ENCODE results near the gene RFXAP. TPM values are rescaled to one million over a fixed set of nuclear protein-coding genes. Genes with fewer than 3 reads are reported as not detected.
A peak's percentile ranks its signal among the peaks of the same experiment; 100 is the strongest.

Gene RFXAP
- total and polyA plus RNA-seq, 2 donors (not counting 1 experiment from before 2014, with no cell fraction given), result 1.8 to 4.6 TPM

DNA sequence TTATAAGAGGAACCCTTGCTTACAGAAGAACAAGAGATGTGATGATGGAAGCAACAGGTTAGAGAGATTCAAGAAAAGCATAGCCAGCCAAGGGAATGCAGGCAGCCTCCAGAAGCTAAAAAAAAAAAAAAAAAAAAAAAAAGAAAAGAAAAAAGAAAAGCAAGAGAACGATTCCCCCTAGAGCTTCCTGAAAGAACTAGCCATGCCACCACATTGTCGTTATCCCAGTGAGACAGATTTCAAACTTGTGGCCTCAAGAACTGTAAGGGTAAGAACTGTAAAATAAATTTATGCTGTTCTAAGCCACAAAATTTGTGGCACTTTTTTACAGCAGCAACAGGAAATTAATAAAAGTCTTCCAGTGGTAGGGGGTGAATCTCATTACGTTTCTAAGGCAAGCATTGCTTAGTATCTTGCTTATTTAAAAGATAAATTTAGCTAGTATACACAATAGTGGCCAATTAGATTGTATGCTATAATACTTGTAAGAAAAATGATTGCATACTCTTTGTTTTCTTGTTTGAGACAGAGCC is 21.8 kb downstream of the RFXAP start:
- no peak for DNase-seq (ENCODE audit: low read depth in 2 of 2)

DNA sequence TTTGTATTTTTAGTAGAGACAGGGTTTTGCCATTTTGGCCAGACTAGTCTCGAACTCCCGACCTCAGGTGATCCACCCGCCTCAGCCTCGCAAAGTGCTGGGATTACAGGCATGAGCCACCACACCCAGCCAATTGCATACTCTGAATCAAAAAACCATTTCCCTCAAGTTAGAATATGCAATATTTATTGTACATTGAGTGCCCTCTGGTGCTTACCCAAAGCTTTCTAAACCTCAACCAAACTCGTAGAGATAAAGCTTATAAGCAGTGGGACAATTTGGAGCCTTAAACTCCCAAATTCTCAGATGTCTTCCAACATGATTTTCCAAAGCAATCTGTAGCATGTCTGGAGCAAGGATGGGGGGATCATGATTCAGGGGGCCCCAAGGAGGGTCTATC is 22.4 kb downstream of the RFXAP start:
- H4K20me1 ChIP-seq (ENCODE audit: control insufficient read depth, extremely low read depth, insufficient read depth, low read length), result no peaks in the 10 kb centered on the region
- no peak overlapping the region for H2AFZ ChIP-seq (ENCODE audit: low read length)
- no peaks in the 10 kb centered on the region for H3K79me2 ChIP-seq (ENCODE audit: control insufficient read depth, insufficient read depth, low read length)
- no peaks in the 10 kb centered on the region for H3K27me3 ChIP-seq (ENCODE audit: control insufficient read depth, insufficient read depth, low read length)
- no peaks in the 10 kb centered on the region for H3K4me1 ChIP-seq (ENCODE audit: control insufficient read depth, extremely low read depth, insufficient read depth, low read length)
- H3K9me3 ChIP-seq (ENCODE audit: control insufficient read depth, insufficient read depth, low read depth, low read length), result no peaks in the 10 kb centered on the region
- H3K36me3 ChIP-seq (ENCODE audit: control insufficient read depth, insufficient read depth, low read length), result no peaks in the 10 kb centered on the region
- H3K27ac ChIP-seq (ENCODE audit: insufficient read depth, low read length), result no peak overlapping the region
- no peak overlapping the region for H3K4me3 ChIP-seq (replicated peaks in 1 of 4; ENCODE audit: control extremely low read depth in 1 of 4, insufficient read depth in 1 of 4, low read depth in 3 of 4, low read length in 4 of 4)
- TF ChIP-seq EZH2 (IDR thresholded peaks at IDR 0.05; ENCODE audit: low read length, missing control alignments), result no peak
- TF ChIP-seq, protein P1, sequence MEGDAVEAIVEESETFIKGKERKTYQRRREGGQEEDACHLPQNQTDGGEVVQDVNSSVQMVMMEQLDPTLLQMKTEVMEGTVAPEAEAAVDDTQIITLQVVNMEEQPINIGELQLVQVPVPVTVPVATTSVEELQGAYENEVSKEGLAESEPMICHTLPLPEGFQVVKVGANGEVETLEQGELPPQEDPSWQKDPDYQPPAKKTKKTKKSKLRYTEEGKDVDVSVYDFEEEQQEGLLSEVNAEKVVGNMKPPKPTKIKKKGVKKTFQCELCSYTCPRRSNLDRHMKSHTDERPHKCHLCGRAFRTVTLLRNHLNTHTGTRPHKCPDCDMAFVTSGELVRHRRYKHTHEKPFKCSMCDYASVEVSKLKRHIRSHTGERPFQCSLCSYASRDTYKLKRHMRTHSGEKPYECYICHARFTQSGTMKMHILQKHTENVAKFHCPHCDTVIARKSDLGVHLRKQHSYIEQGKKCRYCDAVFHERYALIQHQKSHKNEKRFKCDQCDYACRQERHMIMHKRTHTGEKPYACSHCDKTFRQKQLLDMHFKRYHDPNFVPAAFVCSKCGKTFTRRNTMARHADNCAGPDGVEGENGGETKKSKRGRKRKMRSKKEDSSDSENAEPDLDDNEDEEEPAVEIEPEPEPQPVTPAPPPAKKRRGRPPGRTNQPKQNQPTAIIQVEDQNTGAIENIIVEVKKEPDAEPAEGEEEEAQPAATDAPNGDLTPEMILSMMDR (conservative IDR thresholded peaks at IDR 0.05 in 1 of 2, IDR thresholded peaks at IDR 0.05 in 1 of 2; ENCODE audit: low read depth in 1 of 2, low read length in 2 of 2), result peak in 1 of 2 donors; percentile 9
- no peak overlapping the region for H3K9ac ChIP-seq (ENCODE audit: insufficient read depth, low read length)
- H3K4me2 ChIP-seq (ENCODE audit: extremely low read depth, insufficient read depth, low read length), result no peak overlapping the region
- peak; percentile 13 to 19 for DNase-seq (ENCODE audit: low read depth in 2 of 2)

More for the DNA sequence above, 21.8 kb downstream of the RFXAP start:
- Histone ChIP-seq H3K4me2 (ENCODE audit: extremely low read depth, insufficient read depth, low read length) (no peak overlapping the region), H3K27me3 (ENCODE audit: control insufficient read depth, insufficient read depth, low read length) (no peaks in the 10 kb centered on the region), H3K9me3 (ENCODE audit: control insufficient read depth, insufficient read depth, low read depth, low read length) (no peaks in the 10 kb centered on the region), H4K20me1 (ENCODE audit: control insufficient read depth, extremely low read depth, insufficient read depth, low read length) (no peaks in the 10 kb centered on the region), H3K4me1 (ENCODE audit: control insufficient read depth, extremely low read depth, insufficient read depth, low read length) (no peaks in the 10 kb centered on the region), H3K36me3 (ENCODE audit: control insufficient read depth, insufficient read depth, low read length) (no peaks in the 10 kb centered on the region), H3K9ac (ENCODE audit: insufficient read depth, low read length) (no peak overlapping the region), H3K79me2 (ENCODE audit: control insufficient read depth, insufficient read depth, low read length) (no peaks in the 10 kb centered on the region), H3K4me3 (replicated peaks in 1 of 4; ENCODE audit: control extremely low read depth in 1 of 4, insufficient read depth in 1 of 4, low read depth in 3 of 4, low read length in 4 of 4) (no peak overlapping the region), H2AFZ (ENCODE audit: low read length) (no peak overlapping the region), H3K27ac (ENCODE audit: insufficient read depth, low read length) (no peak overlapping the region)
- TF ChIP-seq, protein P1 (conservative IDR thresholded peaks at IDR 0.05 in 1 of 2, IDR thresholded peaks at IDR 0.05 in 1 of 2; ENCODE audit: low read depth in 1 of 2, low read length in 2 of 2), result peak in 1 of 2 donors; percentile 1
- no peak for TF ChIP-seq EZH2 (IDR thresholded peaks at IDR 0.05; ENCODE audit: low read length, missing control alignments)

DNA sequence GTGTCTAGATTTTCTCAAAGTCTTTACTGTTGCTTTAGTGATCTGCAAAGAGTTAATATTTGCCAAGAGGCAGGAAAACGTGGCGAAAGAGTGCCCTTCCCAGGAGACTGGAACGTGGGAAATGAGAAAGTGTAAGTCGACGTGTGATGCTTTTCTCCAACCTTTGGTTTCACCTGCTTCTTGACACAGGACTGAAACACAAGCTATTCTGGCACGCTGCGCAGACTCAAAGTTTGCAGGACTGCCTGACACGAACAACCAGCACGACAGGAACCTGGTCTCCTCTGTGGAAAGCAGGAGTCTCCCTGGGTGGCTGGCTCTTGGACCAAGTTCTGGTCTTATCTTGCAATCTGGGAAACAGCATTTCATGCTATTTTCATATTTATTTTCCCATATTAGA is 28.6 kb downstream of the RFXAP start:
- TF ChIP-seq EZH2 (IDR thresholded peaks at IDR 0.05; ENCODE audit: low read length, missing control alignments), result no peak
- TF ChIP-seq, protein P1 (conservative IDR thresholded peaks at IDR 0.05 in 1 of 2, IDR thresholded peaks at IDR 0.05 in 1 of 2; ENCODE audit: low read depth in 1 of 2, low read length in 2 of 2), result no peak
- no peaks in the 10 kb centered on the region for H3K36me3 ChIP-seq (ENCODE audit: control insufficient read depth, insufficient read depth, low read length)

More for the DNA sequence above, 28.6 kb downstream of the RFXAP start:
- Histone ChIP-seq H3K27ac (ENCODE audit: insufficient read depth, low read length) (no peak overlapping the region), H3K4me3 (replicated peaks in 1 of 4; ENCODE audit: control extremely low read depth in 1 of 4, insufficient read depth in 1 of 4, low read depth in 3 of 4, low read length in 4 of 4) (no peak overlapping the region), H3K9me3 (ENCODE audit: control insufficient read depth, insufficient read depth, low read depth, low read length) (no peaks in the 10 kb centered on the region), H2AFZ (ENCODE audit: low read length) (no peak overlapping the region), H3K9ac (ENCODE audit: insufficient read depth, low read length) (no peak overlapping the region), H3K4me2 (ENCODE audit: extremely low read depth, insufficient read depth, low read length) (no peak overlapping the region), H3K27me3 (ENCODE audit: control insufficient read depth, insufficient read depth, low read length) (no peaks in the 10 kb centered on the region), H4K20me1 (ENCODE audit: control insufficient read depth, extremely low read depth, insufficient read depth, low read length) (no peaks in the 10 kb centered on the region), H3K79me2 (ENCODE audit: control insufficient read depth, insufficient read depth, low read length) (no peaks in the 10 kb centered on the region), H3K4me1 (ENCODE audit: control insufficient read depth, extremely low read depth, insufficient read depth, low read length) (no peaks in the 10 kb centered on the region)
- no peak for DNase-seq (ENCODE audit: low read depth in 2 of 2)
